HG03064 (cell line): ENCODE measurements around the gene SH3GL1.
A peak's percentile ranks its signal among the peaks of the same experiment; 100 is the strongest.

Experiments
- ATAC-seq: cut with Tn5 transposase; IDR thresholded peaks from one replicate; pipeline ENCODE4 v1.9.1; 2021; ENCODE audit warnings: low read depth; ENCODE audit not compliant: unreplicated experiment

SH3GL1 gene

GRCh38 chr19:4402171-4403004 lies 2.0 kb upstream of the SH3GL1 start, which contains the start of gene CHAF1A:
Gene CHAF1A, plus strand, starts transcription at chr19:4402640. Its CDS starts 123 bp downstream, at chr19:4402763.
- peak; percentile 55 for ATAC-seq

- no peak for ATAC-seq
These were observed 1.4 kb upstream of the SH3GL1 start for GRCh38 chr19:4401769-4402170.

GRCh38 chr19:4399812-4400134 lies 574 bp downstream of the SH3GL1 start:
- no peak for ATAC-seq

- ATAC-seq, result no peak
These were observed 3.2 kb downstream of the SH3GL1 start for GRCh38 chr19:4396949-4397783.

GRCh38 chr19:4393947-4394590 lies 6.3 kb downstream of the SH3GL1 start:
- ATAC-seq, result no peak

GRCh38 chr19:4391701-4392483 lies 8.5 kb downstream of the SH3GL1 start:
- no peak for ATAC-seq

- no peak for ATAC-seq
These were observed 9.0 kb downstream of the SH3GL1 start for GRCh38 chr19:4391306-4391693.

- ATAC-seq, result no peak
These were observed 9.6 kb downstream of the SH3GL1 start for GRCh38 chr19:4390567-4391305.

GRCh38 chr19:4390017-4390566 lies 10.3 kb downstream of the SH3GL1 start:
- no peak for ATAC-seq

GRCh38 chr19:4389511-4390016 lies 10.8 kb downstream of the SH3GL1 start:
- no peak for ATAC-seq

GRCh38 chr19:4389064-4389375 lies 11.3 kb downstream of the SH3GL1 start:
- ATAC-seq, result no peak

- ATAC-seq, result no peak
These were observed 11.8 kb downstream of the SH3GL1 start for GRCh38 chr19:4388337-4389063.

- ATAC-seq, result no peak
These were observed 14.1 kb downstream of the SH3GL1 start for GRCh38 chr19:4386041-4386782.

GRCh38 chr19:4385291-4386040 lies 14.9 kb downstream of the SH3GL1 start:
- no peak for ATAC-seq

GRCh38 chr19:4380254-4380727 lies 20.1 kb downstream of the SH3GL1 start:
- ATAC-seq, result no peak

GRCh38 chr19:4379383-4380253 lies 20.7 kb downstream of the SH3GL1 start:
- no peak for ATAC-seq
